ENCODE results near the gene TBC1D8B.

Gene TBC1D8B

GRCh38 chrX:106899276-106899675 lies 96.8 kb downstream of the TBC1D8B start:
- DNase-seq: no peak

GRCh38 chrX:106899841-106900240 lies 97.4 kb downstream of the TBC1D8B start:
- no peak for DNase-seq

- DNase-seq: no peak
Observed at GRCh38 chrX:106901341-106901740, 98.9 kb downstream of the TBC1D8B start.

- DNase-seq: no peak
Observed at GRCh38 chrX:106901781-106902219, 99.3 kb downstream of the TBC1D8B start.

GRCh38 chrX:106902684-106903083 lies 100.2 kb downstream of the TBC1D8B start:
- DNase-seq: no peak

- DNase-seq: no peak
Observed at GRCh38 chrX:106903291-106903824, 100.9 kb downstream of the TBC1D8B start, which contains the start of gene RIPPLY1. RIPPLY1 (minus strand) TSS chrX:106903341; CDS start chrX:106903287, 54 bp downstream.

GRCh38 chrX:106903856-106904528 lies 101.5 kb downstream of the TBC1D8B start:
- no peak for DNase-seq

- no peak for DNase-seq
Observed at GRCh38 chrX:106905064-106905708, 102.7 kb downstream of the TBC1D8B start.

GRCh38 chrX:106906361-106906760 lies 103.9 kb downstream of the TBC1D8B start:
- no peak for DNase-seq

GRCh38 chrX:106912864-106913263 lies 110.4 kb downstream of the TBC1D8B start:
- DNase-seq: no peak

- no peak for DNase-seq
Observed at GRCh38 chrX:106917830-106918500, 115.5 kb downstream of the TBC1D8B start.

GRCh38 chrX:106919932-106920452 lies 117.5 kb downstream of the TBC1D8B start, which contains the start of gene CLDN2:
CLDN2 (plus strand) TSS chrX:106920402; CDS start chrX:106928229, 7,827 bp downstream.
- DNase-seq: no peak

- no peak for DNase-seq
Observed at GRCh38 chrX:106921637-106922036, 119.2 kb downstream of the TBC1D8B start.

Measured in MV-4-11 (cell line).